B cell (primary cell): ENCODE measurements around the gene C16orf92. TPM values are rescaled to one million over a fixed set of nuclear protein-coding genes. Genes with fewer than 3 reads are reported as not detected.

Experiments used
- ATAC-seq: fragments of 200-7000 bp; cut with Tn5 transposase; one replicate; pipeline ENCODE4 v1.10.0; 2021; ENCODE audit warnings: low read depth, mild to moderate bottlenecking, moderate number of reproducible peaks, moderate library complexity
- CTCF ChIA-PET: fragments of 350-600 bp; sonication (Branson Sonifier 250); formaldehyde crosslinking; loops from one replicate; lab custom pipeline; 2021; ENCODE audit warnings: antibody characterized with exemption, inconsistent platforms; lab: Charles Lee
- POLR2A ChIA-PET: fragments of 350-600 bp; sonication (Branson Sonifier 250); formaldehyde crosslinking; loops from one replicate; lab custom pipeline; 2021; ENCODE audit warnings: antibody characterized with exemption; lab: Charles Lee
- DNase-seq: peaks from one replicate; pipeline ENCODE4 v3.0.0; 2013
- H2AFZ ChIP-seq: 2 replicates; pipeline ENCODE4 v1.6.1; 2012; ENCODE audit warnings: mild to moderate bottlenecking, low read depth, low read length; ENCODE audit not compliant: insufficient read depth, poor library complexity, severe bottlenecking
- H3K27ac ChIP-seq, 2 donors: 1 replicate in 1 of 2; 2 replicates in 1 of 2; pipeline ENCODE4 v1.5.1; 2012 to 2013; ENCODE audit warnings: low read length in 2 of 2, mild to moderate bottlenecking in 2 of 2, moderate library complexity in 1 of 2
- H3K27me3 ChIP-seq, 4 experiments: fragments of 200-600 bp in 1 of 4; sonication (generic) in 1 of 4; replicated peaks in 1 of 4; 1 replicate in 2 of 4; 2 replicates in 2 of 4; pipeline versions ENCODE4 v1.6.1 to v1.7.0; 2013 to 2016; ENCODE audit warnings: low read length in 3 of 4, mild to moderate bottlenecking in 2 of 4, mixed read lengths in 1 of 4, moderate library complexity in 1 of 4; ENCODE audit not compliant: insufficient read depth in 4 of 4, control insufficient read depth in 3 of 4; ENCODE audit errors: control extremely low read depth in 1 of 4
- H3K36me3 ChIP-seq, 2 experiments: replicated peaks in 1 of 2; 1 replicate in 1 of 2; 2 replicates in 1 of 2; pipeline versions ENCODE4 v1.6.1 to v1.7.1; 2013; ENCODE audit warnings: low read length in 1 of 2; ENCODE audit not compliant: insufficient read depth in 2 of 2, control insufficient read depth in 1 of 2; ENCODE audit errors: control extremely low read depth in 1 of 2, extremely low read depth in 1 of 2
- H3K4me1 ChIP-seq, 2 donors: fragments of 200-600 bp in 1 of 2; sonication (generic) in 1 of 2; 1 replicate in 1 of 2; 2 replicates in 1 of 2; pipeline versions ENCODE4 v1.5.1 to v1.6.1; 2013 to 2017; ENCODE audit warnings: low read length in 2 of 2; ENCODE audit not compliant: control insufficient read depth in 2 of 2, insufficient read depth in 2 of 2
- H3K4me2 ChIP-seq: replicated peaks from 2 replicates; pipeline ENCODE3; 2012; ENCODE audit warnings: mild to moderate bottlenecking, low read depth, low read length; ENCODE audit not compliant: poor library complexity, severe bottlenecking
- H3K4me3 ChIP-seq, 5 experiments: fragments of 200-600 bp in 1 of 5; sonication (generic) in 1 of 5; 1 replicate in 3 of 5; 2 replicates in 2 of 5; pipeline versions ENCODE4 v1.5.1 to v1.7.0; 2011 to 2016; ENCODE audit warnings: low read length in 4 of 5, mild to moderate bottlenecking in 4 of 5, low read depth in 2 of 5, control low read depth in 1 of 5, moderate library complexity in 1 of 5; ENCODE audit not compliant: insufficient read depth in 1 of 5; ENCODE audit errors: control extremely low read depth in 1 of 5, extremely low read depth in 1 of 5
- H3K79me2 ChIP-seq: fragments of 200-600 bp; sonication (generic); one replicate; pipeline ENCODE4 v1.6.0; 2016; ENCODE audit warnings: low read length; ENCODE audit not compliant: control insufficient read depth, insufficient read depth
- H3K9ac ChIP-seq: fragments of 200-600 bp; sonication (generic); 2 replicates; pipeline ENCODE4 v1.6.1; 2017; ENCODE audit warnings: mild to moderate bottlenecking, low read length, moderate library complexity
- H3K9me3 ChIP-seq, 3 donors: one replicate each; pipeline versions ENCODE4 v1.6.1 to v1.7.1; 2013; ENCODE audit warnings: low read length in 2 of 3; ENCODE audit not compliant: control insufficient read depth in 2 of 3, insufficient read depth in 1 of 3; ENCODE audit errors: control extremely low read depth in 1 of 3
- H4K20me1 ChIP-seq: 2 replicates; pipeline ENCODE4 v1.6.0; 2012; ENCODE audit warnings: mild to moderate bottlenecking, low read length; ENCODE audit not compliant: insufficient read depth, control insufficient read depth, poor library complexity, severe bottlenecking
- H3K27ac Mint-ChIP-seq: one replicate; pipeline ENCODE4 v1.8.0; 2021; ENCODE audit warnings: mixed read lengths
- H3K27me3 Mint-ChIP-seq: one replicate; pipeline ENCODE4 v1.8.0; 2021; ENCODE audit warnings: mixed read lengths
- H3K4me1 Mint-ChIP-seq: one replicate; pipeline ENCODE4 v1.8.0; 2021; ENCODE audit warnings: mixed read lengths
- H3K4me3 Mint-ChIP-seq: one replicate; pipeline ENCODE4 v1.8.0; 2021; ENCODE audit warnings: mixed read lengths
- H3K9me3 Mint-ChIP-seq: one replicate; pipeline ENCODE4 v1.8.0; 2022; ENCODE audit warnings: mixed read lengths; ENCODE audit not compliant: insufficient read depth
- EZH2 ChIP-seq: IDR thresholded peaks from 2 replicates; pipeline ENCODE4 v1.6.1; 2012; ENCODE audit warnings: borderline replicate concordance, low read depth, mild to moderate bottlenecking, moderate library complexity, low read length; ENCODE audit not compliant: insufficient read depth, poor library complexity, severe bottlenecking
- WGBS: methylation state at CpG from one replicate; pipeline ENCODE4 v1.1.5; 2013; ENCODE audit warnings: missing lambda C conversion rate; ENCODE audit not compliant: insufficient coverage; 5-methylcytosine and 5-hydroxymethylcytosine counted together
- intact Hi-C: fragments of 100-400 bp; cut with micrococcal nuclease; formaldehyde crosslinking; loops from one replicate; pipeline ENCODE4 v1.10.0; 2022
- polyA plus RNA-seq: library from polyadenylated mRNA; depleted of rRNA; stranded (reverse); fragments of >200 nt; gene quantifications from 2 replicates; pipeline ENCODE4 v1.2.3, GENCODE V29; 2012
- total RNA-seq, 2 donors: library from RNA; stranded (reverse); fragments of 120-200 nt in 1 of 2; gene quantifications; 1 replicate in 1 of 2; 2 replicates in 1 of 2; pipeline versions ENCODE4 v1.2.3 to v1.2.4, GENCODE V29; 2013 to 2022
- TF ChIP-seq, protein P1 (sequence below): fragments of 200-600 bp; IDR thresholded peaks from one replicate; pipeline ENCODE4 v1.8.0; 2022; ENCODE audit warnings: antibody characterized with exemption, mild to moderate bottlenecking

Gene C16orf92
- total and polyA plus RNA-seq, 2 donors (not counting 1 experiment from before 2014, with no cell fraction given), result not detected

GRCh38 chr16:30063278-30063892 is 40.4 kb downstream of the C16orf92 start:
- Histone ChIP-seq H3K4me1 (peaks cover 16 to 33% of the 10 kb centered on the region in 2 donors), H3K4me2 (peak overlapping the region; percentile 95), H2AFZ (peak overlapping the region; percentile 96), H3K9ac (peak overlapping the region; percentile 73), H3K4me3 (peak overlapping the region in 4 of 5 experiments; percentile 73 to 96 (median 89)), H3K27ac (peak overlapping the region; percentile 82 to 88), H3K36me3 (peaks cover 5 to 13% of the 10 kb centered on the region in 2 experiments), H3K79me2 (peaks cover 43% of the 10 kb centered on the region), H4K20me1 (peaks cover 23% of the 10 kb centered on the region), H3K27me3 (no peaks in the 10 kb centered on the region), H3K9me3 (no peaks in the 10 kb centered on the region)
- DNase-seq (no peak), ATAC-seq (no peak)
- peak overlapping the region; percentile 99 for H3K27ac Mint-ChIP-seq
- POLR2A ChIA-PET, result interaction anchor here (1.1 to 1.5 kb wide), 3 partner anchors 28 to 33 kb away, joined by 3 to 6 read pairs (median 5); partner anchors contain the start of genes TBX6 and YPEL3
- H3K27me3 Mint-ChIP-seq, result no peaks in the 10 kb centered on the region
- intact Hi-C loops, result loop anchor here (10.0 kb wide), 2 partner anchors 311 to 631 kb away; partner anchors contain the start of genes MYL11, SRCAP and TBC1D10B
- H3K4me1 Mint-ChIP-seq, result peaks cover 24% of the 10 kb centered on the region
- CTCF ChIA-PET, result interaction anchor here (0.7 to 1.5 kb wide), 4 partner anchors 14 to 122 kb away, joined by 3 to 7 read pairs (median 4); no protein-coding TSS in a partner anchor
- H3K4me3 Mint-ChIP-seq, result peak overlapping the region; percentile 100
- no peaks in the 10 kb centered on the region for H3K9me3 Mint-ChIP-seq
- 50% methylated on average over 9 of the region's 12 CpGs for WGBS
- TF ChIP-seq, protein P1, sequence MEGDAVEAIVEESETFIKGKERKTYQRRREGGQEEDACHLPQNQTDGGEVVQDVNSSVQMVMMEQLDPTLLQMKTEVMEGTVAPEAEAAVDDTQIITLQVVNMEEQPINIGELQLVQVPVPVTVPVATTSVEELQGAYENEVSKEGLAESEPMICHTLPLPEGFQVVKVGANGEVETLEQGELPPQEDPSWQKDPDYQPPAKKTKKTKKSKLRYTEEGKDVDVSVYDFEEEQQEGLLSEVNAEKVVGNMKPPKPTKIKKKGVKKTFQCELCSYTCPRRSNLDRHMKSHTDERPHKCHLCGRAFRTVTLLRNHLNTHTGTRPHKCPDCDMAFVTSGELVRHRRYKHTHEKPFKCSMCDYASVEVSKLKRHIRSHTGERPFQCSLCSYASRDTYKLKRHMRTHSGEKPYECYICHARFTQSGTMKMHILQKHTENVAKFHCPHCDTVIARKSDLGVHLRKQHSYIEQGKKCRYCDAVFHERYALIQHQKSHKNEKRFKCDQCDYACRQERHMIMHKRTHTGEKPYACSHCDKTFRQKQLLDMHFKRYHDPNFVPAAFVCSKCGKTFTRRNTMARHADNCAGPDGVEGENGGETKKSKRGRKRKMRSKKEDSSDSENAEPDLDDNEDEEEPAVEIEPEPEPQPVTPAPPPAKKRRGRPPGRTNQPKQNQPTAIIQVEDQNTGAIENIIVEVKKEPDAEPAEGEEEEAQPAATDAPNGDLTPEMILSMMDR, result no peak
- no peak for TF ChIP-seq EZH2
